Measurements from ENCODE around the gene CCSER2.
"Not testable (repeated sequence)": the region's sequence is repeated elsewhere in the genome, so short reads cannot be mapped to it uniquely, and the experiment has no call there.

CCSER2 gene

GRCh38 chr10:84447701-84448400 lies 119.5 kb downstream of the CCSER2 start:
- no peak for DNase-seq (ENCODE audit: low read depth, low spot score)

DNA sequence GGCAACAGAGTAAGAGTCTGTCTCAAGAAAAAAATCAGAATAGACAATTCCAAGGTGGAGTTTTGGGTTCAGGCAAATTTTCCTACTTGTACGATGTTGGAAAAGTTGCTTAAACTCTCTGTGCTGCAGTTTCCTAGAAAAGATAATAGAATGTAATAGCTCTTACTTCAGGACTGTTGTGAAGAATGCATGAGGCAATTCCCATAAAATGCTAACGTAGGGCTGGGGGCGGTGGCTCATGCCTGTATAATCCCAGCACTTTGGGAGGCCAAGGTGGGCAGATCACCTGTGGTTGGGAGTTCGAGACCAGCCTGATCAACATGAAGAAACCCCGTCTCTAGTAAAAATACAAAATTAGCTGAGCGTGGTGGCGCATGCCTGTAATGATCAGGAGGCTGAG lies 121.0 kb downstream of the CCSER2 start:
- not testable (repeated sequence) for DNase-seq (ENCODE audit: low read depth, low spot score)

DNA sequence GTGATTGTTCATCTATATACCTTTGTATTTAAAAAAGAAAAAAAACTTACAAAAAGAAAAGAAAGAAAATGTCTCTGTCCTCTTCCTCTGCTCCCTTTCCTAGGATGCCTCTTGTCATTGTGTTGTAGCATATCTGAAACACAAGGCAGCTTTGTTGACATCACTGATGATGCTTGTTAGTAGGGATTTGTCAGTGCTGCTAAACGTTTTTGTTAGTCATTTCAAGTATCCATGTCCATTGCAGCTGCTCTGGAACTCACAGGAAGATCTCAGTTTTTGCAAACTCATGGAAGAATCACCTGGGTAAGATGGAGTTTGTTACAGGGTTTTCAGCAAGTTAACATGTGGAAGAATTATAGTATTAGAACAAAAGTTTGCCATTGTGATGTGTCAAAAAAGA lies 123.6 kb downstream of the CCSER2 start:
- DNase-seq (ENCODE audit: low read depth, low spot score) = no peak

DNA sequence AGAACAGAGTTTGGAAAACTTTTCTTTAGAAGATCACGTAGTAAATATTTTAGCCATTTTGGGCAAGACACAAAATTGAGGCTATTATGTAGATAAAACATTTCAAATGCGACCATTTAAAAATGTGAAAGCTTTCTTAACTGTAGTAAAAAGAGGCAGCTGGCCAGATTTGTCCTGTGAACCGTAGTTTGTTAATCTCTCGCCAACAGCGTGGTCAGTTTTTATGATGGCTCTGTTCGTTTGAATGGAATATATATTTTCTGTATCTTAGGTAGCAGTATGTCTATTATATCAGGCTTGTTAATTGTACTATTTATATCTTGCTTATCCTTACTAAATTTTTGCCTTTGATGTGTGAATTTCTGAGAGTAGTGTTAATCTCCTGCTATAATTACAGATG lies 124.9 kb downstream of the CCSER2 start:
- DNase-seq (ENCODE audit: low read depth, low spot score) = no peak

DNA sequence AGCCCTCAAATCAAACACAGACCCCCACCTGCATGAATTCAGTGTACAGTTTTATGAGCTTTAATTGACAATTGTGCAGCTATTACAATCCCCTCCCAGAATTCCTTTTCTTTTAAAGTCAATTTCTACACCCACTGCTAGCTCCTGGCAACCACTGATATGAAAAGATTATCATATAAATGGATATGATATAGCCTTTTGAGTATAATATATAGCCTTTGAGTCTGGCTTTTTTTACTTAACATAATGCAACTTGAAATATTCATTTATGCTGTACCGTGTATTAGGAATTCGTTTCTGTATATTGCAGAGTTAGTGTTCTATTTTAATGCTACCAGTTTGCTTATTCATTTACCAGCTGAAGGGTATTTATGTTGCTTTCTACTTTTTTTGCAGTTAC lies 127.7 kb downstream of the CCSER2 start:
- DNase-seq (ENCODE audit: low read depth, low spot score) = no peak

- DNase-seq (ENCODE audit: low read depth, low spot score) = no peak
These were observed 132.1 kb downstream of the CCSER2 start for GRCh38 chr10:84460520-84460919.

DNA sequence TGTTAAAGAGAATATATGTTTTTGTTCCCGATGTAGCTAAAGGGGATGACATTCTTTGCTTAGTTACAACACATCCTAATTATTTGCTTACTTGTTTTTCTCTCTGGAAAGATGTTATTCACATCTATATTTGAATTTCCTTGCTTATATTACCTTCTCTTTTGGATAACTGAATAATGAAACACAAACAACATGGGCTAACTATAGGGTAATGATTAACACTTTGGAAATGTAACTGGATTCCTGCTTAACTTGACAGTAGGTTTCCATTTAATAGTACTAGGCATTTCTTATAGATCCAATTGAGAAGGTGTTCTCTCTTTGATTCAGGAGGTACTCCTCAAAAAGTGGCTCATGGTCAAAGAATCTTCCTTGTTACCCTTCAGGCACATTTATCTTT lies 141.1 kb downstream of the CCSER2 start:
- DNase-seq (ENCODE audit: low read depth, low spot score) = peak; percentile 13

DNA sequence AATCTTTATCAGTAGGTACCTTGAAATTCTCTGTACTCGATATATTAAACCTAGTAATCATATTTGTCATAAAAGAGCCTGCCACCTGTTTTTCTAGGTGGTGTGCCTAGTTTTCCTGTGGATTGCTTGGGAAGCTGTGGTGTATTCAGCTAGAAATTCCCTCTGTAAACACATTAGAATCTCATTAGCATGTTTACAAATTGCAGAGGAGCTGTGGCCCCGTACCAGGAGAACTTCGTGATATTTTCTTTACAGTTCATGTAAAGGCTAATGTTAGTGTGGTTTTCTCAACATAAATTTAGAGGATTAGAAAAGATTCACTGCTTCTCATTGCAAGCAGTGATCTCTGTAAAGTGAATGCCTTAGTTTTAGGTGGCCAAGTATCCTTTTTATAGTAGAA lies 144.7 kb downstream of the CCSER2 start:
- DNase-seq (ENCODE audit: low read depth, low spot score) = peak; percentile 5

DNA sequence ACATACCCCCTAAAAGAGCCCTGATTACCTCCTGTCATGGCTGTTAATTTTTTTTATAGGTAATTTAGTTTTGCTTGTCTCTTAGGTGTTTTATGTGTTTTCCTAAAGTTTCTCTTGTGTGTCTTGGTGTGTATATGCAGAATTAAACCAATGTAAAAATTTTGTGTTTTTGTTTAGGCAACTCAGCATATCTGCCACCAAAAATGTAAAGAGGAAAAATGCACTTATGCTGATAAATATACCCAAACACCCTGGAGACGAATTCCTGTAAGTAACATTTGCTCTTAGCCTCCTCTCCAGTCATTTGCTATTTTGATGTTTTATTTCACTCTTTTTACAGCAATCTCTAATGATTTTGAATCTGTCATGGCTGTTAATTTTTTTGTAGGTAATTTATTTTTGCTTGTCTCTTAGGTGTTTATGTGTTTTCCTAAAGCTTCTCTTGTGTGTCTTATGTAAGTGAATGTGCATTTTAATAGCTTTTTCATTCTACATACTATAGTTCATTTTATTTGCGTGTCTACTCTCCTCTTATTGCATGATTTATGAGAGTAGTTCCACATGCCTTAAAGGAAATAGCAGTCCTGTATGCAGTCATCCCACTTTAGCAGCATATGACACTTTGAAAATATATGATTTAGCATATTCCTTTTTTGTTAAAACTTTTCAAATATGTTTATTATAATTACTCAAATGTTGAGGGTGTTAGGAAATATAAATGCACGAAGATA lies 149.2 kb downstream of the CCSER2 start:
- DNase-seq (ENCODE audit: low read depth, low spot score) = no peak

DNA sequence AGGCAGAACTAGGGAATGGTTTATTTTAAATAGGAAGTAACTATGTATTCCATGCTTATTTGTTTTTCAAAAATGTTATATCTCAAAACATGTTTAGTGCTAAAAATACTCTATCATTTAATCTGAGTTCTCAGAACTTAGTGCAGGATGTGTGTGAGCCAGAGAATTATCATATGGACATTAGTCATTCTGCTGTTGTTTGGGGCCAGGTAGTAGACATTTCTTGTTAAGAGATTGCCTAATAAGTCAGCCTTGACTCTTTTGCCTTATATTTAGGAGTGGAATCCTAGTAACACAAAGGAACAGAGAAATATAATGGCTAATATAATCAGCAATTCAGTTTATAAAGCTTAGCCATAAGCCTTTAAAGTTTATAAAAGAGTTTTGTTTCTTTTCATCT lies 149.8 kb downstream of the CCSER2 start:
- peak; percentile 20 for DNase-seq (ENCODE audit: low read depth, low spot score)

- no peak for DNase-seq (ENCODE audit: low read depth, low spot score)
These were observed 150.3 kb downstream of the CCSER2 start for GRCh38 chr10:84478679-84479078.

GRCh38 chr10:84484541-84484940 lies 156.2 kb downstream of the CCSER2 start:
- DNase-seq (ENCODE audit: low read depth, low spot score) = no peak

DNA sequence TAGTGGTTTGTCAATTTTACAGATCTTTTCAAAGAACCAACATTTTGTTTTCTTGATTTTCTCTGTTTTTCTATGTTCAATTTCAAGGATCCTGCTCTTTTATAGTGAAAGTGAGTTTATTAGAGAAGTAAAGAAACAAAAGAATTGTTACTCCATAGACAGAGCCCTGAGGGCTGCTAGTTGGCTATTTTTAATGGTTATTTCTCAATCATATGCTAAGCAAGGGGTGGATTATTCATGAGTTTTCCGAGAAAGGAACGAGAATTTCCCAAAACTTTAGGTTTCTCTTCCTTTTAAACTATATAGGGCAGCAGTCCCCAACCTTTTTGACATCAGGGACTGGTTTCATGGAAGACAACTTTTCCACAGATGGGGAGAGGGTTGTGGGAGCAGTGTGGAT lies 165.0 kb downstream of the CCSER2 start:
- peak; percentile 13 for DNase-seq (ENCODE audit: low read depth, low spot score)

DNA sequence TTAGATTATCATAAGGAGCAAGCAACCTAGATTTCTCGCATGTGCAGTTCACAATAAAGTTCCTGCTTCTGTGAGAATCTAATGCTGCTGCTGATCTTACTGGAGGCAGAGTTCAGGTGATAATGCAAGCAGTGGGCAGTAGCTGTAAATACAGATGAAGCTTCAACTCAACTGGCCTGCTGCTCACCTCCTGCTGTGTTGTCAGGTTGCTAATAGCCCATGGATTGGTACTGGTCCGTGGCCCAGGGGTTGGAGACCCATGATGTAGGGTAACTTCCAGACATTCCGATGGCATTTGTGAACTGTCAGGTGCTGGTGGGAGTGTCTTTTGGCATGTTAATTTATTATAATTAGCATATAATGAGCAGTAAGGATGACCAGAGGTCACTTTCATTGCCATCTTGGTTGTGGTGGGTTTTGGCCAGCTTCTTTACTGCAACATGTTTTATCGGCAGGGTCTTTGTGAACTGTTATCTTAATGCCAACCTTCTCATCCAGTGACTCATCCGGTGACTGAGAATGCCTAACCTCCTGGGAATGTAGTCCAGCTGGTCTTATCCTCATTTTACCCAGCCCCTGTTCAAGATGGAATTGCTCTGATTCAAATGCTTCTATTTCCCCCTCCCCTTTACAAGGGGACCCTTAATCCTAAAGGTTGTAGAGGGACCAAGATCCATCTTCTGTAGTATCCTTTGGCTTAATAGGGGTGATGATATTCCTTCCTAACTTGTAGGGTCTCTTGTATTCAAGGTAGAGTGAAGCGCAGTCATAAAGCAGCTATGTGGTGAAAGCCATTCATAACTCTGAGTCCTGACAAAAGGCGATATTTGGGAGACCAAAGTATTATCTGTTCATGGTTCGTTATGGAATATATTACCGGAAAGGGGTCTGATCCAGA lies 165.8 kb downstream of the CCSER2 start:
- peak; percentile 81 for DNase-seq (ENCODE audit: low read depth, low spot score)

- no peak for DNase-seq (ENCODE audit: low read depth, low spot score)
These were observed 166.4 kb downstream of the CCSER2 start for GRCh38 chr10:84494849-84495180.

GRCh38 chr10:84497978-84498377 lies 169.6 kb downstream of the CCSER2 start:
- no peak for DNase-seq (ENCODE audit: low read depth, low spot score)

DNA sequence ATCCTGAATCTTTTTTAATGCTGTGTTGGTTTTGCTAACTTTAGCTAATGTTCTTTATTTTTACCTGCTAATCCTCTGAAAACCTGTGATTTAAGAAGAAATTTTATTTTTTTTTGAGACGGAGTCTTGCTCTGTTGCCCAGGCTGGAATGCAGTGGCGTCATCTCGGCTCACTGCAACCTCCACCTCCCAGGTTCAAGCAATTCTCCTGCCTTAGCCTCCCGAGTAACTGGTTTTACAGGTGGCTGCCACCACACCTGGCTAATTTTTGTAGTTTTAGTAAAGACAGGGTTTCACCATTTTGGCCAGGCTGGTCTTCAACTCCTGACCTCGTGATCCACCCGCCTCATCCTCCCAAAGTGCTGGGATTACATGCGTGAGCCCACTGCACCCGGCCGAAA lies 170.7 kb downstream of the CCSER2 start:
- DNase-seq (ENCODE audit: low read depth, low spot score) = not testable (repeated sequence)

DNA sequence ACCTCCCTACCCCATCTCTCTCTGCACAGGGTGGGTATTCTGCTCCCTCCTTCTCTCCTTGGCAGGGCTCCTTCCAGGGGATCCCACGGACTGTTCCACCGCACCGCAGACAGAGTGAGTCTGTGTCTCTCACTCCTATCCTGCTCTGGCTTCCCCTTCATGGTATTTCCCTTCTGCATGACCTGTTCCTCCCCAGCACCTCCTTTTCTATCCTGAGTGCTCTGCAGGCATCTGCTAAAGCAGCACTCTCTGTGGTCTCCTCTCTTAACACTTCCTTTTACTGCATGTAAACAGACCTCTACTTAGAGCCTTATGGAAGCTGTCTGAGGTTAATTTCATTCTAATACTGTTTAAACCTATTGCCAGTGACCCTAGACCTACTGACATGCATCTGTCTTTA lies 171.5 kb downstream of the CCSER2 start:
- peak; percentile 24 for DNase-seq (ENCODE audit: low read depth, low spot score)

GRCh38 chr10:84510121-84510520 lies 181.7 kb downstream of the CCSER2 start:
- DNase-seq (ENCODE audit: low read depth, low spot score) = peak; percentile 61

DNA sequence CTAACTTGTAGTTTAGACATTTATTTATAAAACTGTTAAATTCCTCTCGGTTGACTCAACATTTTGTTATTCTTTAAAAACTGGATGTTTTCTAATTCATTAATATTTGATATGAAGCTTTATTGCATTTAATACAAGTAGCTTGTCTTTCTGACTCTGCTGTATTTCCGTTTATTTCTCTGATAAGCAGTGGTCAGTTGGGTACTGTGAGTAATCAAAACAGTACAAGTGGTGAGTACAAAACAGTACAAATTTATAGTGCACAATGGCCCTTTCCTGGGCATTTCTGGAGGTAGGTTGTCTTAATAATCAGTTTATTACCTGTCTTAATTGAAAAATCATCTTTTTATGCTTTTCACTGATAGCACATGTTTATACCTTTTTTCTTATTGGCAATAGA lies 182.7 kb downstream of the CCSER2 start:
- no peak for DNase-seq (ENCODE audit: low read depth, low spot score)

GRCh38 chr10:84511709-84512285 lies 183.4 kb downstream of the CCSER2 start:
- DNase-seq (ENCODE audit: low read depth, low spot score) = no peak

GRCh38 chr10:84517554-84517953 lies 189.2 kb downstream of the CCSER2 start:
- DNase-seq (ENCODE audit: low read depth, low spot score) = no peak

Measured in astrocyte of the hippocampus (primary cell).